NT2/D1 (cell line): Measurements from ENCODE around the gene CDV3.

Experiments used
- DNase-seq: peaks from one replicate; pipeline ENCODE4 v3.0.0-alpha.2; 2011; ENCODE audit warnings: low read depth, low spot score
- H3K27me3 ChIP-seq: 2 replicates; pipeline ENCODE4 v1.6.0; 2011; ENCODE audit warnings: mild to moderate bottlenecking; ENCODE audit not compliant: insufficient read length, insufficient read depth
- H3K36me3 ChIP-seq: 2 replicates; pipeline ENCODE4 v1.6.1; 2011; ENCODE audit warnings: mild to moderate bottlenecking, low read length, mixed read lengths; ENCODE audit not compliant: insufficient read depth, insufficient read length
- H3K4me1 ChIP-seq: 2 replicates; pipeline ENCODE4 v1.5.1; 2011; ENCODE audit not compliant: insufficient read depth, insufficient read length
- H3K4me3 ChIP-seq: 2 replicates; pipeline ENCODE4 v1.5.1; 2011; ENCODE audit warnings: low read depth; ENCODE audit not compliant: insufficient read length
- H3K9ac ChIP-seq: 2 replicates; pipeline ENCODE4 v1.6.0; 2011; ENCODE audit warnings: low read depth; ENCODE audit not compliant: insufficient read length
- H3K9me3 ChIP-seq: 2 replicates; pipeline ENCODE4 v1.5.1; 2011; ENCODE audit warnings: mild to moderate bottlenecking, low read length; ENCODE audit not compliant: insufficient read depth
- SUZ12 ChIP-seq: IDR thresholded peaks from 2 replicates; pipeline ENCODE4 v1.6.1; 2011; ENCODE audit not compliant: insufficient read length, insufficient read depth; ENCODE audit errors: extremely low read depth
- YY1 ChIP-seq: IDR thresholded peaks from 2 replicates; pipeline ENCODE4 v1.6.1; 2011; ENCODE audit not compliant: insufficient read length, insufficient read depth
- ZNF274 ChIP-seq: IDR thresholded peaks from 2 replicates; pipeline ENCODE4 v1.6.1; 2011; ENCODE audit warnings: mild to moderate bottlenecking, low read depth, low read length

The CDV3 gene

GRCh38 chr3:133606342-133606741 is 32.9 kb downstream of the CDV3 start:
- Histone ChIP-seq H3K4me1 (no peaks in the 10 kb centered on the region), H3K9ac (no peak overlapping the region), H3K36me3 (peaks cover 60% of the 10 kb centered on the region), H3K4me3 (no peak overlapping the region), H3K9me3 (0 out of 2 replicates have a peak, but pooled peaks cover 4% of the 10 kb centered on the region), H3K27me3 (no peaks in the 10 kb centered on the region)
- TF ChIP-seq SUZ12 (no peak), YY1 (no peak), ZNF274 (no peak)
- DNase-seq = no peak

DNA sequence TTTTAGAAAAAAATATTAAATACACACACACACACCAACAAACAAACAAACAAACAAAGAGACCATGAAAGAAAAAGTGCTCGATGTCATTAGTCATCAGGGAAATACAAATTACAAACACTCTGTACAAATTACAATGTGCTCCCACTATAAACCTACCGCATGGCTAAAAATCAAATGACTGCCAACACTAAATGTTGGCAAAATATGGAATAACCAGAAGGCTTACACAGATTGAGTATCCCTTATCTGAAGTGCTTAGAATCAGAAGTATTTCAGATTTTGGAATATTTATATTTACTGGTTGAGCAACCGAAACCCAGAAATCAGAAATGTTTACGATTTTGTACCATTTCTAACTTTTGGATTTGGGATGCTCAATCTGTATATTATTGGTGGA is 33.4 kb downstream of the CDV3 start:
- Histone ChIP-seq H3K36me3 (peaks cover 60% of the 10 kb centered on the region), H3K4me1 (no peaks in the 10 kb centered on the region), H3K9me3 (0 out of 2 replicates have a peak, but pooled peaks cover 4% of the 10 kb centered on the region), H3K27me3 (no peaks in the 10 kb centered on the region), H3K4me3 (no peak overlapping the region), H3K9ac (no peak overlapping the region)
- no peak for TF ChIP-seq ZNF274
- no peak for TF ChIP-seq SUZ12
- no peak for TF ChIP-seq YY1
- no peak for DNase-seq

DNA sequence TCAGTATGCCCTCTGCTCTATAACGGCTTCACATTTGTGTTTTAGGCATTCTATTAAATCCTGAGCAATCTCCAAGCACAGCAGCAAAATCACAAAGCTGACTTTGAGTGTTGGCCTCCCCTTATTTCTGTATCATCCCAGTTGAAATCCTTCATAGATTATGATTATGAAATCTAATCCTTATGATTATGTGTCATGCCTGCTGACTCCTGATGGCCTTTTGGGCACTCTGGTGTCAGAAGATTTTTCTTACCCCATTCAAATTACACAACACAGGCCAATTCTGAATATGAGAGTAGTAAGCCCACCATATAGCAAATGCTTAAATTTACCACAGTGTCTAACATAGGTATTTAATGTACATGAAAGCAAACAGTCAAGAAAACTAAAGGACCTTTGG is 34.3 kb downstream of the CDV3 start:
- Histone ChIP-seq H3K36me3 (peaks cover 64% of the 10 kb centered on the region), H3K4me1 (no peaks in the 10 kb centered on the region), H3K4me3 (no peak overlapping the region), H3K27me3 (no peaks in the 10 kb centered on the region), H3K9me3 (0 out of 2 replicates have a peak, but pooled peaks cover 4% of the 10 kb centered on the region), H3K9ac (no peak overlapping the region)
- TF ChIP-seq ZNF274 (no peak), YY1 (no peak), SUZ12 (no peak)
- no peak for DNase-seq

DNA sequence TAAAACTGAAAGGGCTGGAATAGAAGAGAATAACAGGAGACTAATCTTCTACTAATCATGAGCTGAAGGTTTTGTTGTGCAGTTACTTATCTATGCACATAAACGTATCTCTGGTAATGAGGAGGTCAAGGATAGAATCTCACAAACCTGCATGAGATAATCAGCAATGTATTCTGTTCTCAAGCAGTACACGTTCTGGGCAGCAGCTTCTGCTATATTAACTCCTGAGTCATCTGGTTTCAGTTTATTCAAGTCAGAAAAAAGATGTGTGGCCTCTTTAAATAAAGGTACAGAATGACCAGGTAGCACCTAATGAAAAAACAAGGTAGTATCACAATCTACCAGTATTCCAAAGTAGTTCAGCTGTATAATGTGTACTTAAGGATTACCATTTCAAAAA is 34.9 kb downstream of the CDV3 start:
- Histone ChIP-seq H3K4me3 (no peak overlapping the region), H3K9ac (no peak overlapping the region), H3K9me3 (0 out of 2 replicates have a peak, but pooled peaks cover 4% of the 10 kb centered on the region), H3K4me1 (no peaks in the 10 kb centered on the region), H3K27me3 (no peaks in the 10 kb centered on the region), H3K36me3 (peaks cover 66% of the 10 kb centered on the region)
- DNase-seq = no peak
- TF ChIP-seq SUZ12 = no peak
- no peak for TF ChIP-seq ZNF274
- TF ChIP-seq YY1 = no peak

GRCh38 chr3:133610031-133610430 is 36.5 kb downstream of the CDV3 start:
- no peak for DNase-seq
- TF ChIP-seq SUZ12 (no peak), ZNF274 (no peak), YY1 (no peak)
- no peaks in the 10 kb centered on the region for H3K27me3 ChIP-seq

DNA sequence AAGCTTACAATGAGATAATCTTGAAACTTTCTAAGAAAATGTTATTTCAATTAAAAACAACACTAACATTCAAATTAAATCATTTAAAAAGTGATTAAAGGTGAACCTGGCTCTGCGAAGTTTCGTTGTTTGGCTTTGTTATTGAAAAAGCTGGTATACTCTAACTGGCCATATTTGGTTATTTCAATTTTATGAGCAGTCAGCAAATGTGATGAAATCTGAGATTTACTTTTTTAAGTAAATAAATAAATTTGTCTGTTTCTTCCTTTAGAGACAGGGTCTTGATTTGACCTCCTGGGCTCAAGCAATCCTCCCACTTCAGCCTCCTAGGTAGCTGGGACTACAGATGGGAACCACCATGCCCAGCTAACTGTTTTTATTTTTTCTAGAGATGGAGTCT is 38.0 kb downstream of the CDV3 start:
- no peak overlapping the region for H3K4me3 ChIP-seq
- no peak for DNase-seq

More at GRCh38 chr3:133610031-133610430, 36.5 kb downstream of the CDV3 start:
- peaks cover 72% of the 10 kb centered on the region for H3K36me3 ChIP-seq
- H3K4me3 ChIP-seq = no peak overlapping the region
- no peak overlapping the region for H3K9ac ChIP-seq
- H3K9me3 ChIP-seq = 0 out of 2 replicates have a peak, but pooled peaks cover 4% of the 10 kb centered on the region
- no peaks in the 10 kb centered on the region for H3K4me1 ChIP-seq

DNA sequence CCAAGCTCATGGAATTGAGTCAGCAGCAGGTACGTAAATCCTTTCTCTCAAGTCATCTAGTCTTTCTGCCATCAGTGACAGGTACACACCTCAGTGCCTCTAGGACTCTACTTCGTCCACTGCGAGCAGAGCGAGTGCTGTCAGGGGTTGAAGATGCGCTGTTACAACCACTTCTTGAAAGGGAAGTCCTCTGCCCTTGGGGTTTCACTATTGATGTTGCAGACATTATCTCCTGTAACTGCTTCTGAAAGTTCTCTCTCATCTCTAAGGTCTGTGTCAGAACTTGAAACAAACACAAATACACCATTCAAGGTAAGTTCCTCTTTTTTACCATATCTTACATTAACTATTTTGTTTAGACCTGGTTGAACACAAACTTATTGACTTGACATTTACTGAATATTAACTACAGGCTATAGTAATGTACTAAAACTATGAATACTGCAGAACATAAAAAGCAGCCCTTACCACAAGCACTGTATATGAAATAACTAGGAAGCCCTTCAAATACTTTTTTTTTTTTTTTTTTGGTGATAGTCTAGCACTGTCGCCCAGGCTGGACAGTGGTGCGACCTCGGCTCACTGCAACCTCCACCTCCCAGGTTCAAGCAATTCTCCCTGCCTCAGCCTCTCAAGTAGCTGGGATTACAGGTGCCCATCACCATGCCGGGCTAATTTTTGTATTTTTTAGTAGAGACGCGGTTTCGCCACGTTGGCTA is 46.7 kb downstream of the CDV3 start:
- no peaks in the 10 kb centered on the region for H3K4me1 ChIP-seq
- H3K27me3 ChIP-seq = no peaks in the 10 kb centered on the region
- no peak for TF ChIP-seq ZNF274
- H3K4me3 ChIP-seq = no peak overlapping the region
- DNase-seq = no peak
- no peak overlapping the region for H3K9ac ChIP-seq
- no peaks in the 10 kb centered on the region for H3K9me3 ChIP-seq
- peaks cover 89% of the 10 kb centered on the region for H3K36me3 ChIP-seq

More for the DNA sequence above, 38.0 kb downstream of the CDV3 start:
- TF ChIP-seq YY1 (no peak), ZNF274 (no peak), SUZ12 (no peak)
- peaks cover 77% of the 10 kb centered on the region for H3K36me3 ChIP-seq
- H3K9ac ChIP-seq = no peak overlapping the region
- H3K4me1 ChIP-seq = no peaks in the 10 kb centered on the region
- no peaks in the 10 kb centered on the region for H3K27me3 ChIP-seq
- 0 out of 2 replicates have a peak, but pooled peaks cover 4% of the 10 kb centered on the region for H3K9me3 ChIP-seq
